Kidney epithelial cell (primary cell): Measurements from ENCODE around the gene CALD1. TPM values are rescaled to one million over a fixed set of nuclear protein-coding genes. Genes with fewer than 3 reads are reported as not detected.

ENCODE experiments used
- DNase-seq: peaks from one replicate; pipeline ENCODE4 v3.0.0-alpha.2; 2010; ENCODE audit warnings: low read depth
- H3K27me3 ChIP-seq: 2 replicates; pipeline ENCODE4 v1.6.0; 2011; ENCODE audit warnings: low read length; ENCODE audit not compliant: control insufficient read depth, insufficient read depth
- H3K36me3 ChIP-seq: 2 replicates; pipeline ENCODE4 v1.5.1; 2011; ENCODE audit warnings: low read length; ENCODE audit not compliant: control insufficient read depth, insufficient read depth
- H3K4me3 ChIP-seq: 2 replicates; pipeline ENCODE4 v1.5.1; 2011; ENCODE audit warnings: low read depth, mild to moderate bottlenecking, control low read depth, low read length
- total RNA-seq: library from RNA; depleted of rRNA; stranded (reverse); fragments of >200 nt; gene quantifications from 2 replicates; pipeline ENCODE4 v1.2.3, GENCODE V29; 2015
- TF ChIP-seq, protein P1 (sequence below): IDR thresholded peaks from 2 replicates; pipeline ENCODE4 v1.5.1; 2011; ENCODE audit warnings: mild to moderate bottlenecking, moderate library complexity, low read length, control low read depth, inconsistent platforms; ENCODE audit not compliant: insufficient read depth, poor library complexity, severe bottlenecking

CALD1 gene
- total RNA-seq, 1 donor from 2014 or later = 255 TPM

GRCh38 chr7:134991469-134992339 is 212.3 kb downstream of the CALD1 start:
- DNase-seq = no peak
- Histone ChIP-seq H3K4me3 (no peak overlapping the region), H3K36me3 (peaks cover 3% of the 10 kb centered on the region), H3K27me3 (no peaks in the 10 kb centered on the region)
- TF ChIP-seq, protein P1, sequence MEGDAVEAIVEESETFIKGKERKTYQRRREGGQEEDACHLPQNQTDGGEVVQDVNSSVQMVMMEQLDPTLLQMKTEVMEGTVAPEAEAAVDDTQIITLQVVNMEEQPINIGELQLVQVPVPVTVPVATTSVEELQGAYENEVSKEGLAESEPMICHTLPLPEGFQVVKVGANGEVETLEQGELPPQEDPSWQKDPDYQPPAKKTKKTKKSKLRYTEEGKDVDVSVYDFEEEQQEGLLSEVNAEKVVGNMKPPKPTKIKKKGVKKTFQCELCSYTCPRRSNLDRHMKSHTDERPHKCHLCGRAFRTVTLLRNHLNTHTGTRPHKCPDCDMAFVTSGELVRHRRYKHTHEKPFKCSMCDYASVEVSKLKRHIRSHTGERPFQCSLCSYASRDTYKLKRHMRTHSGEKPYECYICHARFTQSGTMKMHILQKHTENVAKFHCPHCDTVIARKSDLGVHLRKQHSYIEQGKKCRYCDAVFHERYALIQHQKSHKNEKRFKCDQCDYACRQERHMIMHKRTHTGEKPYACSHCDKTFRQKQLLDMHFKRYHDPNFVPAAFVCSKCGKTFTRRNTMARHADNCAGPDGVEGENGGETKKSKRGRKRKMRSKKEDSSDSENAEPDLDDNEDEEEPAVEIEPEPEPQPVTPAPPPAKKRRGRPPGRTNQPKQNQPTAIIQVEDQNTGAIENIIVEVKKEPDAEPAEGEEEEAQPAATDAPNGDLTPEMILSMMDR = no peak

- H3K36me3 ChIP-seq = peaks cover 3% of the 10 kb centered on the region
- TF ChIP-seq, protein P1 = no peak
- no peaks in the 10 kb centered on the region for H3K27me3 ChIP-seq
- H3K4me3 ChIP-seq = no peak overlapping the region
- no peak for DNase-seq
These were observed 213.3 kb downstream of the CALD1 start for GRCh38 chr7:134992626-134993179.

- Histone ChIP-seq H3K4me3 (no peak overlapping the region), H3K27me3 (no peaks in the 10 kb centered on the region), H3K36me3 (peaks cover 3% of the 10 kb centered on the region)
- TF ChIP-seq, protein P1 = no peak
- DNase-seq = no peak
These were observed 214.5 kb downstream of the CALD1 start for GRCh38 chr7:134993877-134994456.

DNA sequence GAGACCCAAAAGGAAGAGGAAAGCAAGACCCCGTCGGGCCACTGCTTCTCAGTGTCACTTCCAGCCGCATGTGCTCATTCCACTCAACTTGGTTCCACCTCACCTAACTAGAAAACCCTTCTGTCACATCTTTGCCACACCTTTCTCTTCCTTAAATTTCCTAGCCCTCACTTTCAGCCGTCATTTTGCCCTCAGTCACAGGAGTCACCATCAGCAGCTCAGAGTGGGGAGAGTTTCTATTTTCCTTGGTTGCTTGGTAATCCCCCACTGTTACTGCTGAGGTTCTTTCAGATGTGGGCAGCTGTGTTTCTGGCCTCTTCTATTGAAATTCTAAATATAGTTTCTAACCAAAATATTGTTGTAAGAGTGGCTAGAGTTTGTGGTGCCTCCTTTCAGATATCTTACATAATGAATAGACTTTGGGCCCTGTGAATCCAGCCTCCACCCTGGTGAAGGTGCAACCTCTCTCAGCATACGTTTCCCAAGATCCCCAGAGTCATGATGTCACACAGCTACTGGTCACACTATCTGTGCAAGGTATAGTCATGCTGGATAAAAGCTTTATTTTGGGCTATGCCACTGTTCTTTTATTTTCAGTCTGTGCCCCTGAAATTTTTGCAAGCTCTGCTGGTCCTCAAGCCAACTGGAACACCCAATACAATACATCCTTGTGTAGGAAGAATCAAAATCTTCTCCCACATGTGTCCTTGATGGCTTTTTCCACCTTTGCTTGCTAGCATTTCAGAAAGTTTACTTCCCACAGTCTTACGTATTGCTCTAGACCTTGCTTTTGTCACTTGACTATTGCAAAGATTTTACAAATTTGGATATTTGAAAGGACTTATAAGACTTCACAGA is 216.0 kb downstream of the CALD1 start:
- H3K4me3 ChIP-seq = no peak overlapping the region
- H3K36me3 ChIP-seq = peaks cover 3% of the 10 kb centered on the region

GRCh38 chr7:134996097-134996550 is 216.7 kb downstream of the CALD1 start:
- Histone ChIP-seq H3K36me3 (peaks cover 3% of the 10 kb centered on the region), H3K4me3 (no peak overlapping the region), H3K27me3 (no peaks in the 10 kb centered on the region)
- DNase-seq = no peak
- TF ChIP-seq, protein P1 = no peak

More for the DNA sequence above, 216.0 kb downstream of the CALD1 start:
- DNase-seq = no peak
- TF ChIP-seq, protein P1 = no peak
- no peaks in the 10 kb centered on the region for H3K27me3 ChIP-seq
